ENCODE measurements around the gene NELFE.
"Not testable (repeated sequence)": the region's sequence is repeated elsewhere in the genome, so short reads cannot be mapped to it uniquely, and the experiment has no call there.

The NELFE gene

GRCh38 chr6:31911826-31912585 lies 46.8 kb downstream of the NELFE start:
- DNase-seq = no peak

GRCh38 chr6:31909298-31909697 lies 49.5 kb downstream of the NELFE start:
- not testable (repeated sequence) for DNase-seq

- peak; percentile 39 for DNase-seq
These were observed 50.0 kb downstream of the NELFE start for GRCh38 chr6:31908791-31909190.

GRCh38 chr6:31908255-31908654 lies 50.5 kb downstream of the NELFE start:
- DNase-seq = not testable (repeated sequence)

GRCh38 chr6:31907158-31907813 lies 51.5 kb downstream of the NELFE start:
- DNase-seq = peak; percentile 80

GRCh38 chr6:31906727-31907126 lies 52.0 kb downstream of the NELFE start:
- DNase-seq = not testable (repeated sequence)

GRCh38 chr6:31906122-31906521 lies 52.6 kb downstream of the NELFE start:
- DNase-seq = no peak

GRCh38 chr6:31905041-31905440 lies 53.7 kb downstream of the NELFE start:
- no peak for DNase-seq

GRCh38 chr6:31903957-31904356 lies 54.8 kb downstream of the NELFE start:
- no peak for DNase-seq
